GM20000 (cell line): ENCODE results near the gene CSNK1G2.

Experiments
- DNase-seq: peaks from one replicate; pipeline ENCODE4 v3.0.0; 2012; ENCODE audit warnings: low spot score
- CTCF ChIP-seq: IDR thresholded peaks from 2 replicates; pipeline ENCODE4 v1.5.1; 2012; ENCODE audit warnings: mild to moderate bottlenecking, control low read depth; ENCODE audit errors: extremely low read depth, missing control alignments

Gene CSNK1G2

GRCh38 chr19:1941146-1942077, at the start of gene CSNK1G2:
TSS of gene CSNK1G2 (plus strand) at chr19:1941172. CDS start at chr19:1969773, 28,601 bp downstream.
- peak; percentile 61 for TF ChIP-seq CTCF
- no peak for DNase-seq

- DNase-seq: no peak
- no peak for TF ChIP-seq CTCF
These were observed 47.2 kb upstream of the CSNK1G2 start for GRCh38 chr19:1893791-1894190.

GRCh38 chr19:1896508-1896907, 44.5 kb upstream of the CSNK1G2 start:
- DNase-seq: no peak
- TF ChIP-seq CTCF: no peak

GRCh38 chr19:1901940-1902404, 39.0 kb upstream of the CSNK1G2 start:
- TF ChIP-seq CTCF: no peak
- DNase-seq: no peak

- no peak for DNase-seq
- TF ChIP-seq CTCF: no peak
These were observed 38.0 kb upstream of the CSNK1G2 start for GRCh38 chr19:1902923-1903322.

- TF ChIP-seq CTCF: no peak
- no peak for DNase-seq
These were observed 36.2 kb upstream of the CSNK1G2 start for GRCh38 chr19:1904860-1905109.

- no peak for TF ChIP-seq CTCF
- DNase-seq: peak; percentile 98
These were observed 35.7 kb upstream of the CSNK1G2 start, which contains the start of the genes ADAT3 and SCAMP4 for GRCh38 chr19:1905110-1905862. TSS of gene ADAT3 (plus strand) at chr19:1905399. CDS start at chr19:1912048, 6,649 bp downstream. TSS of gene SCAMP4 (plus strand) at chr19:1905399. CDS start at chr19:1915020, 9,621 bp downstream.
